Eye (tissue), 1 donor: Measurements from ENCODE around the gene NSD2.

Experiments
- DNase-seq: peaks from one replicate; pipeline ENCODE4 v3.0.0-alpha.2; 2015

Gene NSD2

DNA sequence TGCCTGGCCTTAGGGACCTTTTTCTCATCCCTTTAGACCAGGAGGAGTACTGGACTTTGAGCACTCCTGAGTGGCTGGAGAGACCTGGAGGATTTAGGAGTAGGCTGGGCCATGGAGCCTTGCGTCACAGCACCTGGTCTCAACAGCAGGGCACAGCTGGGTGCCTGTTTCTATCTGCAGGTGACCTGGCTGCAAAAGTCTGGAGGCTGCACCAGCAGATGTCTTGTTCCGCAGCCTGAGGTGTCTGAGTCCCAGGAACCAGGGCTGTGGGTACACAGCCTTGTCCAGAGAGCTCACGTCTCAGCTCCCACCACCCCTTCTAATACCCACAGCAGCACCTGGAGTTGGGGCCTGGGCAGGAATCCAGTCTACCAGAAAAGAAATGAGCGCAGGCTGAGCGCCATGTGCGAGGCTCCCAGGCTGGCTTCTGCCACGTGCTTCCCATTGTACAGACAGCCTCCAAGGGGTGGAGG, 5.0 kb upstream of the NSD2 start:
- no peak for DNase-seq

DNA sequence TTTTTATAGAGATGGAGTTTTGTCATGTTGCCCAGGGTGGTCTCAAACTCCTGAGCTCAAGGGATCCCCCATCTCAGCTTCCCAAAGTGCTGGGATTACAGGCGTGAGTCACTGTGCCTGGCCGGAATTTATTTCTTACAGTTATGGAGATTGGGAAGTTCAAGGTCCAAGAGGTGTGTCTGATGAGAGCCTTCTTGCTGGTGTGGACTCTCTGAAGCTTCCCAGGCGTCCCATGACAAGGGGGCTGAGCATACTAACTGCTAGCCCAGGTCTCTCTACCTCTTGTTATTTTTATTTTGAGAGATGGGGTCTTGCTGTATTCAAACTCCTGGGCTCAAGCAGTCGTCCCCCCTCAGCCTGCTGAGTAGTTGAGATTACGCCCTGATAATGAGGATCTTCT, 2.9 kb upstream of the NSD2 start:
- DNase-seq: no peak

DNA sequence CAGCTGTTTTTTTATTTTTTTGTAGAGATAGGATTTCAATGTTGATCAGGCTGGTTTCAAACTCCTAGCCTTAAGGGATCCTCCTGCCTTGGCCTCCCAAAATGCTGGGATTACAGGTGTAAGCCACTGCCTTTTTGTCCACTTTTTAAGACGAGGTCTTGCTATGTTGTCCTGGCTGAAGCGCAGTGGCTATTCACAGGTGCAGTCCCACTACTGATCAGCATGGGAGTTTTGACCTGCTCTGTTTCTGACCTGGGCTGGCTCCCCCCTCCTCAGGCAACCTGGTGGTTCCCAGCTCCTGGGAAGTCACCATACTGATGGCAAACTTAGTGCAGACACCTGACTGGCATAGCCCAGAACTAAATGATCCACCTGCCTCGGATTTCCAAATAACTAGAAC, 2.3 kb upstream of the NSD2 start:
- DNase-seq: no peak

- no peak for DNase-seq
Measured at GRCh38 chr4:1869530-1870327, 1.5 kb upstream of the NSD2 start.

GRCh38 chr4:1870328-1870577, 940 bp upstream of the NSD2 start:
- DNase-seq: peak; percentile 93

DNA sequence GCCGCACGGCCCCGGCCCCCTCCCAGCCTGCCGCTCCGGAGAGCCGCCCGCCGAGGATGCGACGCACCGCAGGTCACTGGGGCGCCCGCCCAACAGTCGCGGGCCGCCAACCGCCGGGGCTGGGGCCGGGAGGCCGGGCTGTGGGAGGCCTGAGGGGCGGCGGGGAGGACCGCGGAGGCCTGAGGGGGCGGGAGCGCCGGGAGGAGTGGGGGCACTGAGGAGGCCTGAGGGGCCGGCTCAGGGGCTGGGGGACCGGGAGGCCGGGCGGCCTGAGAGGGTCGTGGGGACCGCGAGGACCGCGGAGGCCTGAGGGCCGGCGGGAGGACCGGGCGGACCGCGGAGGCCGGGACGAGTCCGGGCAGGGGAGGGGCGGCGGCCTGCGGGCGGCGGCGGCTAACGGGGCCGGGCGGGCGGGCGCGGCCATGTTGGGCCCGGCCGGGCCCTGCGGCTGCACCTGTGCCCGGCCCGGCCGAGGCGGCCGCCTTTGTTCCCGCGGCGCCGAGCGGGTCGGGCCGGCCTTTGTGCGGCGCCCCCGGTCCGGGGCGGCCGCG, 353 bp downstream of the NSD2 start:
- peak; percentile 82 for DNase-seq

- DNase-seq: no peak
Measured at GRCh38 chr4:1872870-1873269, 1.7 kb downstream of the NSD2 start.

DNA sequence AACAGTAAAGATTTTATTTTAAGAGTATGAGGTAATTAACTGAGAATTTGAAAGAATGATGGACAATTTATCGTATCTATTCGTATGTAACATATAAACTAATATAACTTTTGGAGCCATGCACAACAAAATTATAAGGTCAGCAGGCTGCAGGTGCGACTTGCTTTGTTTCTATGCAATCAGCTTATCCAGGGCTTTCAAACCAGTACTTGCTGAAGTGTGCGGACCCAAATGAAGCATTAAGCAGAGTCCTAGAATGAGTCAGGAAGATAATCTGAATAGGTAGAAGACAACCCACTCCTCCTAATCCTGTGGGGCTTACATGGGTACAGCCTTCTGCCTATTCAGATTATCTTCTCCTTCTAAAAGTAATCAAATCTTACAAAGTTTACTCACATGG, 2.1 kb downstream of the NSD2 start:
- no peak for DNase-seq

- DNase-seq: no peak
Measured at GRCh38 chr4:1873776-1874175, 2.6 kb downstream of the NSD2 start.

GRCh38 chr4:1874201-1874600, 3.0 kb downstream of the NSD2 start:
- no peak for DNase-seq

DNA sequence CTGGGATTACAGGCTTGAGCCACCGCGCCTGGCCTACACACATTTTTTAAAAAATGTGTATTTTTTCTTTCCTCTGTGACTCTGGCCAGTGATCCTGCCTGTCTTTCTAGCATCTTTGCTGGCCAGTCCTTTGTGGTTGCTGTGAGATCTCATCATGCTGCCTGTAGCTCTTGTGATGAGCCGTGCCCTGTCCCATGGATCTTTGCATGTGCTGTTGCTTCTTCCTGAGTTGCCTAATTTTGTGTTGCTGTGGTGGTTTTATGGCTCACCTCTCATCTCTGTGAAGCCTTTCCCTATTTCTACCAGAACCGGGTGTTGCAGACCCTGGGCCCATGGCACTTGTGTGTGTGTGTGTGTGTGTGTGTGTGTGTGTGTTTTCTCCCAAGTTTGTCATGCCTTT, 8.3 kb downstream of the NSD2 start:
- DNase-seq: no peak

DNA sequence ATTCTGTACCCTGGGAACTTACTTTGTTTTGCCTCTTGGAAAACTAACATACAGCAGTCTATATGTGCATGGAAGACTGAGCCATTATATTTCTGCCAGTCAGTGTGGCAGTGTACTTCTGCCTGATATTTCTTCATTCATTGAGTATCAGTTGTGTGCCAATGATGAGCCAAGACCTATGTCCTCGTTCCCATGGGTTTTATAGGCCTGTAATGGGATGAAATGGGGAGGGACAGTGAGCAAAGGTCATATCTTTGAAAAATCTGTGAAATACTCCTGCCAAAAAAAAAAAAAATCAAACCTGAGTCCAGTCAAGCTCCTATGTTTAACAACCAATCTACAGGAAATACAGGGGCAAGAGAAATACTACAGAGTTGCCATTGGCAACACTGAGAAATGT, 9.1 kb downstream of the NSD2 start:
- DNase-seq: no peak

DNA sequence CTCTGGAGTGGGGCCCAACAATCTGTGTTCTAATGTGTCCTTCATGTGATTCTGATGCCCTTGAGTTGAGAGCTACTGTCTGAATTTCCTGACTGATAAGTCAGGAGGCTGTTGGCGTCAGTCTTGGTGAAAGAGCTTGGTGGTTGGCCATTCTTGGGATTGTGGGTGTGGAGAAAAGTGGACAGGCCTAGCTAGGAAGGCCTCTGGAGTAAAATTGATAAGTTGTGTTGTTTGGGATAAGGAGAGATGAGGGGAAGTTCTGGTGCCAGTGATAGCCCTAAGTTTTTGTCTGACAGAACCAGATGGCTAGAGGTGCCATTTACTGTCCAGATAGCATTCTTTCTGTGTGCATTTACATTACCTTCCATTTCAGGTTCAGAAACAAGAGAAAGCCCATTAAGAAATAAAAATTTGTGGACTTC, 11.7 kb downstream of the NSD2 start:
- DNase-seq: no peak

GRCh38 chr4:1883583-1883982, 12.4 kb downstream of the NSD2 start:
- DNase-seq: no peak

DNA sequence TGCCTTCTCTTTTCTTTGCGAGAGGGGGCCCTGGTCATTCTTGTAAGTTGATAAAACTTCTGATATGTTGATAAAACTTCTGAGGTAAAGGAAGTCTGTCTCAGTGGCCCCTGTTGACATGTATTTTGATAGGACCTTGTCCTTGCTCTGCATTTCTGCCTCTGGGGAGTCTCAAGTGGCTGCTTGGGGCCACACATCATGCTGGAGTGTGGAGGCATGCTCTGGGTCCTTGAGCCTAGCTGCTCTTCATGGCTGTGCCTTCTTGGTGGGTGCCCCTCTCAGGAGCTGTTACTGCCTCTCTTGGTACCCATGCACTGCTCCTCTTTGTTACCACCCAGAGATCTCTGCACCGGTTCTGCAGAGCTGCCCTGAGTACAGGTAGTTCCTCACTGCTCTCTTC, 14.2 kb downstream of the NSD2 start:
- DNase-seq: no peak

- no peak for DNase-seq
Measured at GRCh38 chr4:1887052-1887451, 15.9 kb downstream of the NSD2 start.

GRCh38 chr4:1890979-1891570, 19.9 kb downstream of the NSD2 start:
- DNase-seq: no peak

GRCh38 chr4:1895971-1896657, 24.9 kb downstream of the NSD2 start:
- DNase-seq: no peak

DNA sequence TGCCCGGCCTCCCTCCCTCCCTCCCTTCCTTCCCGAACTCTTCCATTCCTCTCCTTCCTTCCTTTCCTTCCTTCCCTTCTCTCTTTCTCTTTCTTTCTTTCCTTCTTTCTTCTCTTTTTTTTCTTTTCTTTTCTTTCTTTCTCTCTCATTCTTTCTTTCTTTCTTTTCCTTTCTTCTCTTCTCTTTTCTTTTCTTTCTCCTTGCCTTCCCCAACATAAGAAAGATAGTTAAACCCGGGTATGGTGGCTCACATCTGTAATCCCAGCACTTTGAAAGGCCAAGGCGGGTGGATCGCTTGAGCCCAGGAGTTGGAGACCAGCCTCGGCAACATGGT, 25.4 kb downstream of the NSD2 start:
- DNase-seq: no peak

DNA sequence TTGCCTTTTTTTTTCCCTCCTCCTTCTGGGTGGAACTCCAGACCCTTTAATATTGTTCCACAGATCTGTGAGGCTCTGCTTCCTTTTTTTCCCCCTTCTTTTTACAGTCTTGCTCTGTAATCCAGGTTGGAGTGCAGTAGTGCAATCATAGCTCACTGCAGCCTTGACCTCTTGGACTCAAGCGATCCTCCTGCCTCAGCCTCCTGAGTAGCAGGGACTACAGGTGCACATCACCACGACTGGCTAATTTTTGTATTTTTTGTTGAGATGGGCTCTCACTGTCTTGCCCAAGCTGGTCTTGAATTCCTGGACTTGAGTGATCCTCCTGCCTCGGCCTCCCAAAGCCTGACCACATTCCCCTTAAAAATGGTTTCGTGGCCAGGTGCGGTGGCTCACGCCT, 26.8 kb downstream of the NSD2 start:
- no peak for DNase-seq

DNA sequence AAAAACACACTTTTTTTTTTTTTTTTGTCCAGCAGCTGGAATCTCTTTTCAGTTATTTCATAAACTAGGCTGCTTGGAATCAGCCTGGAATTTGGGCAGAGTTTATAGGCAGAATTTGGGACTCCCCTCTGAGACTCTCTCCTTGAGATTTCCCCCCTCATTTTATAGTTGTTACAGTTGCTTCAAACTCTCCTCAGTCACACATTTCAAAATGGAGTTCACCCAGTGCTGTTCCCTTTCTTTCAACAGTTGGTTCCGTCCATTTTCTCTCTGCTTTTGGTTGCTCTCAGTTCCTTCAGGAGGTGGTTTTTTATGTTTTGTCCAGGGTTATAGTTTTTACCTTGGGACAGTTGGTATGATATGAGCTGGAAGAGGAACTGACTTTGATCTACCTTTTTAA, 27.5 kb downstream of the NSD2 start:
- no peak for DNase-seq

GRCh38 chr4:1899149-1900086, 28.2 kb downstream of the NSD2 start:
- peak; percentile 93 for DNase-seq

GRCh38 chr4:1900087-1900433, 28.9 kb downstream of the NSD2 start:
- DNase-seq: no peak
